PC-9 (cell line): ENCODE data around the gene ROMO1. TPM values are rescaled to one million over a fixed set of nuclear protein-coding genes. Genes with fewer than 3 reads are reported as not detected.
"Not testable (repeated sequence)": the region's sequence is repeated elsewhere in the genome, so short reads cannot be mapped to it uniquely, and the experiment has no call there.

ENCODE experiments used
- BruUV-seq: library from RNA; stranded (reverse); fragments of 400-500 nt; replicated peaks from 2 replicates; lab custom pipeline; 2021; lab: Mats Ljungman, UMichigan
- CTCF ChIA-PET: fragments of 300-600 bp; sonication (Branson Sonifier 250); formaldehyde crosslinking; loops from one replicate; lab custom pipeline; 2022; ENCODE audit warnings: antibody characterized with exemption; lab: Charles Lee
- POLR2A ChIA-PET: fragments of 300-600 bp; sonication (Branson Sonifier 250); formaldehyde crosslinking; loops from one replicate; lab custom pipeline; 2022; ENCODE audit warnings: antibody characterized with exemption; ENCODE audit not compliant: unreplicated experiment; lab: Charles Lee
- DNase-seq, 2 experiments: peaks; one replicate each; pipeline versions ENCODE4 v3.0.0 to v3.0.0-alpha.2; 2015 to 2022; ENCODE audit warnings: mixed read lengths in 1 of 2
- H2AFZ ChIP-seq: fragments of 200-600 bp; sonication (generic); 2 replicates; pipeline ENCODE4 v1.8.1; 2017; ENCODE audit warnings: antibody characterized with exemption
- H3F3A ChIP-seq: fragments of 200-600 bp; sonication (generic); 2 replicates; pipeline ENCODE4 v1.8.1; 2017; ENCODE audit warnings: antibody characterized with exemption, mild to moderate bottlenecking, low read depth; ENCODE audit not compliant: insufficient read depth
- H3K27ac ChIP-seq: fragments of 200-600 bp; sonication (generic); 2 replicates; pipeline ENCODE4 v1.6.1; 2016; ENCODE audit warnings: mixed run types
- H3K27me3 ChIP-seq: fragments of 200-600 bp; sonication (generic); 2 replicates; pipeline ENCODE4 v1.6.1; 2016; ENCODE audit warnings: low read depth, mixed run types; ENCODE audit not compliant: insufficient read depth
- H3K36me3 ChIP-seq: fragments of 200-600 bp; sonication (generic); 2 replicates; pipeline ENCODE4 v1.6.1; 2016; ENCODE audit warnings: low read depth, mixed run types
- H3K4me1 ChIP-seq: fragments of 200-600 bp; sonication (generic); replicated peaks from 2 replicates; pipeline ENCODE4 v1.6.1; 2016; ENCODE audit warnings: mixed run types; ENCODE audit not compliant: insufficient read depth
- H3K4me2 ChIP-seq: fragments of 200-600 bp; sonication (generic); 2 replicates; pipeline ENCODE4 v1.6.1; 2017; ENCODE audit warnings: mixed run types
- H3K4me3 ChIP-seq: fragments of 200-600 bp; sonication (generic); 2 replicates; pipeline ENCODE4 v1.6.1; 2016; ENCODE audit warnings: mixed run types
- H3K79me2 ChIP-seq: fragments of 200-600 bp; sonication (generic); 2 replicates; pipeline ENCODE4 v1.6.1; 2017; ENCODE audit warnings: low read depth, mixed run types
- H3K9me2 ChIP-seq: fragments of 200-600 bp; sonication (generic); 2 replicates; pipeline ENCODE4 v1.8.1; 2017; ENCODE audit warnings: mild to moderate bottlenecking; ENCODE audit not compliant: insufficient read depth
- H3K9me3 ChIP-seq: fragments of 200-600 bp; sonication (generic); 2 replicates; pipeline ENCODE4 v1.8.1; 2016; ENCODE audit warnings: low read depth; ENCODE audit not compliant: insufficient read depth
- H4K20me1 ChIP-seq: fragments of 200-600 bp; sonication (generic); 2 replicates; pipeline ENCODE4 v1.8.1; 2017; ENCODE audit not compliant: insufficient read depth
- EZH2 ChIP-seq: fragments of 200-600 bp; sonication (generic); IDR thresholded peaks from 2 replicates; pipeline ENCODE4 v1.8.0; 2017; ENCODE audit warnings: antibody characterized with exemption, low read depth
- intact Hi-C: fragments of 100-400 bp; cut with micrococcal nuclease; formaldehyde crosslinking; loops from one replicate; pipeline ENCODE4 v1.10.0; 2022; ENCODE audit not compliant: unreplicated experiment
- total RNA-seq: library from RNA; stranded (reverse); gene quantifications from 2 replicates; pipeline ENCODE4 v1.2.3, GENCODE V29; 2021
- TF ChIP-seq, protein P1 (sequence below): fragments of 200-600 bp; sonication (generic); conservative IDR thresholded peaks from 2 replicates; pipeline ENCODE4 v1.6.1; 2017; ENCODE audit warnings: mixed run types, antibody characterized with exemption, mild to moderate bottlenecking, moderate library complexity

Gene ROMO1
- total RNA-seq, 1 experiment from 2014 or later: 175 TPM

DNA sequence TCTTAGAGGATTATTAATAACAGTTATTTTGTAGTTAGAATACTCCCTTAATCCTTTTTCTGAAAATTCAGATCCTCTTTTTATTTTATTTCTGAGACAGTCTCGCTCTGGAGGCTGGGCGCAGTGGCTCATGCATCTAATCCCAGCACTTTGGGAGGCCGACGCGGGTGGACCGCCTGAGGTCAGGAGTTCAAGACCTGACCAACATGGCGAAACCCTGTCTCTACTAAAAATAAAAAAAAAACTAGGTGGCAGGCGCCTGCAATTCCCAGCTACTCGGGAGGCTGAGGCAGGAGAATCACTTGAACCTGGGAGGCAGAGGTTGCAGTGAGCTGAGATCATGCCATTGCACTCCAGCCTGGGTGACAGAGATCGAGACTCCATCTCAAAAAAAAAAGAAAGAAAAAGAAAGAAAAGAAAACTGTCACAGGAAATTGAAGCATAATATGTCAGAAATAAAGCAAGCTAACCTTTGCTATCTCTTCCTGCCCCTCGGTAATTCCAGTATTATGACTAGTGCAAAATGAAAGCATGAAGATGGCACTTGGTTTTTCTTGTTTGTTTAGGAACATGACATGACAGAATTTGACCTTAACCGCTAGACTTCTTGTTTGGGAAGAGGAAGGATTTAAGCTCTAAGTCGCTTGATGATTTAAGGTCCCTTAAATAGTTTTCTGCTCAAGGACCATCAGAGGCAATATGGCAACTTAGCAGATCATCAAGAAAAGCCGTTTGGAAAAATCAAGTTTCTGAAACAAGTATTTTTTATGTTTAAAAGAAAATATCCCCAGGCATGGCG, 44.7 kb downstream of the ROMO1 start:
- peak overlapping the region; percentile 94; the same call in 1 of the 2 replicates for H3K4me3 ChIP-seq
- BruUV-seq: no TSS peak
- POLR2A ChIA-PET: interaction anchor here (0.5 to 1.3 kb wide), 6 partner anchors 9 to 361 kb away, joined by 3 to 12 read pairs (median 6); partner anchors contain the start of gene SCAND1

DNA sequence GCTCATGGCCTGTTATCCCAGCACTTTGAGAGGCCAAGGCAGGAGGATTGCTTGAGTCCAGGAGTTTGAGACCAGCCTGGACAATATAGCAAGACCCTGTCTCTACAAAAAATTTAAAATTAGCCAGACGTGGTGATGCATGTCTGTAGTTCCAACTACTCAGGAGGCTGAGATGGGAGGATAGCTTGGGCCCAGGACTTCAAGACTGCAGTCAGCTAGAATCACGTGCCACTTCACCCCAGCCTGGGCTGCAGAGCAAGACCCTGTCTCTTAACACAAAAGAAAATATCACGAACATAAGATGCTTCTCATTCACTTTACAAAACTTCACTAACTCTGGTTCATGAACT, 45.3 kb downstream of the ROMO1 start:
- peaks cover 17% of the 10 kb centered on the region for H3K36me3 ChIP-seq
- H4K20me1 ChIP-seq: peaks cover 19% of the 10 kb centered on the region
- H3K27ac ChIP-seq, DNase-seq, H3K9me3 ChIP-seq, H3K27me3 ChIP-seq, H3K4me2 ChIP-seq, H3K4me3 ChIP-seq, H2AFZ ChIP-seq, BruUV-seq, H3K9me2 ChIP-seq: not testable (repeated sequence)
- POLR2A ChIA-PET: interaction anchor here (0.5 to 1.3 kb wide), 3 partner anchors 47 to 210 kb away, joined by 3 to 12 read pairs (median 6); partner anchors contain the start of gene SCAND1
- H3K4me1 ChIP-seq: peaks cover 18% of the 10 kb centered on the region
- peaks cover 39% of the 10 kb centered on the region for H3K79me2 ChIP-seq
- intact Hi-C loops: loop anchor here (5.0 kb wide), 1 partner anchor 82 kb away; the partner anchor contains the start of genes CPNE1 and RBM12
- CTCF ChIA-PET: interaction anchor here (0.6 kb wide), 1 partner anchor 210 kb away, joined by 3 read pairs; the partner anchor contains the start of gene SCAND1
- peaks cover 22% of the 10 kb centered on the region for H3F3A ChIP-seq

More for the DNA sequence above, 44.7 kb downstream of the ROMO1 start:
- H3K27me3 ChIP-seq: no peaks in the 10 kb centered on the region
- no peaks in the 10 kb centered on the region for H3K9me2 ChIP-seq
- peaks cover 25% of the 10 kb centered on the region for H4K20me1 ChIP-seq
- H3K9me3 ChIP-seq: no peaks in the 10 kb centered on the region
- peaks cover 26% of the 10 kb centered on the region for H3F3A ChIP-seq
- H3K4me1 ChIP-seq: peaks cover 24% of the 10 kb centered on the region
- DNase-seq: no peak
- CTCF ChIA-PET: interaction anchor here (0.6 to 2.0 kb wide), 3 partner anchors 27 to 211 kb away, joined by 3 to 10 read pairs (median 9); partner anchors contain the start of genes PHF20 and SCAND1
- peaks cover 22% of the 10 kb centered on the region for H3K36me3 ChIP-seq
- H3K27ac ChIP-seq: peak overlapping the region; percentile 76
- H2AFZ ChIP-seq: no peak overlapping the region; the same call in 1 of the 2 replicates
- H3K79me2 ChIP-seq: peaks cover 44% of the 10 kb centered on the region
- TF ChIP-seq EZH2: no peak
- TF ChIP-seq, protein P1, sequence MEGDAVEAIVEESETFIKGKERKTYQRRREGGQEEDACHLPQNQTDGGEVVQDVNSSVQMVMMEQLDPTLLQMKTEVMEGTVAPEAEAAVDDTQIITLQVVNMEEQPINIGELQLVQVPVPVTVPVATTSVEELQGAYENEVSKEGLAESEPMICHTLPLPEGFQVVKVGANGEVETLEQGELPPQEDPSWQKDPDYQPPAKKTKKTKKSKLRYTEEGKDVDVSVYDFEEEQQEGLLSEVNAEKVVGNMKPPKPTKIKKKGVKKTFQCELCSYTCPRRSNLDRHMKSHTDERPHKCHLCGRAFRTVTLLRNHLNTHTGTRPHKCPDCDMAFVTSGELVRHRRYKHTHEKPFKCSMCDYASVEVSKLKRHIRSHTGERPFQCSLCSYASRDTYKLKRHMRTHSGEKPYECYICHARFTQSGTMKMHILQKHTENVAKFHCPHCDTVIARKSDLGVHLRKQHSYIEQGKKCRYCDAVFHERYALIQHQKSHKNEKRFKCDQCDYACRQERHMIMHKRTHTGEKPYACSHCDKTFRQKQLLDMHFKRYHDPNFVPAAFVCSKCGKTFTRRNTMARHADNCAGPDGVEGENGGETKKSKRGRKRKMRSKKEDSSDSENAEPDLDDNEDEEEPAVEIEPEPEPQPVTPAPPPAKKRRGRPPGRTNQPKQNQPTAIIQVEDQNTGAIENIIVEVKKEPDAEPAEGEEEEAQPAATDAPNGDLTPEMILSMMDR: no peak
- peak overlapping the region; percentile 86 for H3K4me2 ChIP-seq
- intact Hi-C loops: loop anchor here (5.0 kb wide), 1 partner anchor 82 kb away; the partner anchor contains the start of genes CPNE1 and RBM12

Other genes starting within 250 kb of the ROMO1 start
- 63.6 and 79.5 TPM in 2 replicates for gene CEP250, start 243.8 kb upstream of the ROMO1 start, total RNA-seq
- gene C20orf173, start 169.8 kb upstream of the ROMO1 start, total RNA-seq: not detected in 2 replicates
- gene ERGIC3, start 157.3 kb upstream of the ROMO1 start, total RNA-seq: 341 and 435 TPM in 2 replicates
- 14.1 and 22.9 TPM in 2 replicates for gene SPAG4, start 83.6 kb upstream of the ROMO1 start, total RNA-seq
- gene CPNE1, start 34.5 kb upstream of the ROMO1 start, total RNA-seq: 271 and 311 TPM in 2 replicates
- gene RBM12, start 34.5 kb upstream of the ROMO1 start, total RNA-seq: 46.9 and 81.2 TPM in 2 replicates
- 56.9 and 65.0 TPM in 2 replicates for gene NFS1, start 53 bp upstream of the ROMO1 start, total RNA-seq
- gene RBM39, start 42.9 kb downstream of the ROMO1 start, total RNA-seq: 354 and 379 TPM in 2 replicates
- gene PHF20, start 72.6 kb downstream of the ROMO1 start, total RNA-seq: 59.8 and 60.2 TPM in 2 replicates